HEK293T (cell line): ENCODE results near the gene TMEM87B.

Experiments used
- ARNT ChIP-seq: fragments of 450-650 bp; IDR thresholded peaks from 2 replicates; pipeline ENCODE4 v1.6.1; 2017; ENCODE audit warnings: mild to moderate bottlenecking
- FOXA1 ChIP-seq: fragments of 450-650 bp; IDR thresholded peaks from 2 replicates; pipeline ENCODE4 v1.6.1; 2016; ENCODE audit warnings: mild to moderate bottlenecking
- HDGF ChIP-seq: fragments of 450-650 bp; IDR thresholded peaks from 2 replicates; pipeline ENCODE4 v1.6.1; 2017; ENCODE audit warnings: antibody characterized with exemption, borderline replicate concordance
- SP1 ChIP-seq: fragments of 450-650 bp; IDR thresholded peaks from 2 replicates; pipeline ENCODE4 v1.6.1; 2017
- TF ChIP-seq, protein P1 (sequence below): fragments of 450-650 bp; IDR thresholded peaks from 2 replicates; pipeline ENCODE4 v1.6.1; 2016

GRCh38 chr2:112024231-112024630 is 30.8 kb upstream of the TMEM87B start:
- TF ChIP-seq HDGF = no peak
- TF ChIP-seq, protein P1, sequence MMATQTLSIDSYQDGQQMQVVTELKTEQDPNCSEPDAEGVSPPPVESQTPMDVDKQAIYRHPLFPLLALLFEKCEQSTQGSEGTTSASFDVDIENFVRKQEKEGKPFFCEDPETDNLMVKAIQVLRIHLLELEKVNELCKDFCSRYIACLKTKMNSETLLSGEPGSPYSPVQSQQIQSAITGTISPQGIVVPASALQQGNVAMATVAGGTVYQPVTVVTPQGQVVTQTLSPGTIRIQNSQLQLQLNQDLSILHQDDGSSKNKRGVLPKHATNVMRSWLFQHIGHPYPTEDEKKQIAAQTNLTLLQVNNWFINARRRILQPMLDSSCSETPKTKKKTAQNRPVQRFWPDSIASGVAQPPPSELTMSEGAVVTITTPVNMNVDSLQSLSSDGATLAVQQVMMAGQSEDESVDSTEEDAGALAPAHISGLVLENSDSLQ = no peak
- no peak for TF ChIP-seq FOXA1
- TF ChIP-seq SP1 = no peak
- TF ChIP-seq ARNT = no peak
